Stimulated activated CD8-positive, alpha-beta memory T cell treated with anti-CD3 and anti-CD28 coated beads, Interleukin-7, amount 100 ng/mL, for 1 hour (primary cell): ENCODE results near the gene ZC3H4.
"Not testable (repeated sequence)": the region's sequence is repeated elsewhere in the genome, so short reads cannot be mapped to it uniquely, and the experiment has no call there.

ENCODE experiments used
- DNase-seq, 2 donors: peaks; one replicate each; pipeline ENCODE4 v3.0.0-alpha.2; 2020; ENCODE audit warnings: low read depth in 2 of 2

Gene ZC3H4

DNA sequence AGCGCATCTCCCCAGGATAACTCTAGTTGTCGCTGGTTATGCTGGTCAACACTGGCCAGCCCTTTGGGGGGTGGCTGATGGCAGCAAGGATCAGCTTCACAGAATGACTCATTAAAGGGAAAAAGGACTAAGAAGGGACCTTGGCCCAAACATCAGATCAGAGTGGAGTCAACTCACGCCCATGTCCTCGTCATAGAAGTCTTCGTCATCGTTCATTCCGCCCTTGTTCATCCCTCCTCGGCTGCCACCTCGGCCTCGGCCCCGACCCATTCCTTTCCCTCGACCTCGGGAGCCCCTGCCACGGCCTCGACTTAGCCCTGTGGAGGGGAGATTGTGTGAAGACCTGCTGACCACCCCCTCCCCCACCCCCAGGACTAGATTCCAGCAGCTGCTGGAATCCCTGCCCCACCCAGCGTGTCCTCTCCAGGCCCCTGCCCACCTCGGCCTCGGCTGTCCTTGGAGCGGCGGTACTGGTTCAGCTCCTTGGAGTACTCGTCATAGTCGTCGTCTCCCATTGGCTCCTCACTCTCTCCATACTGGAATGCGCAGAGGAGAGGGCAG is 28.6 kb downstream of the ZC3H4 start:
- no peak for DNase-seq

DNA sequence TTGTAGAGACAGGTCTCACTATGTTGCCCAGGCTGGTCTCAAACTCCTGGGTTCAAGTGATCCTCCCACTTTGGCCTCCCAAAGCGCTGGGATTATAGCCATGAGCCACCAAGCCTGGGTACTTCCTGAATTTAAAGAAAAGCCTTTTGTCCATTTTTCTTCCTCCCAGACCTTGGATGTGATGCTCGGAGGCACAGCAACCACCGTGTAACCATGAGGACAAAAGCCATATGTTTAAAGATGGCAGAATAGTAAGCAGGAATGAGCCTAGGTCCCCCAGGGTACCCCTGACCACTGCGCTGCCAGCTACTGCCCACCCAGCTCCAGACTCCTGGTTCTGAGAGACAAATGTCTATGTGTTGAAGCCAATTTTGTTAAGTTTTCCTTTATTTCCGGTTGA is 31.1 kb downstream of the ZC3H4 start:
- DNase-seq = no peak

DNA sequence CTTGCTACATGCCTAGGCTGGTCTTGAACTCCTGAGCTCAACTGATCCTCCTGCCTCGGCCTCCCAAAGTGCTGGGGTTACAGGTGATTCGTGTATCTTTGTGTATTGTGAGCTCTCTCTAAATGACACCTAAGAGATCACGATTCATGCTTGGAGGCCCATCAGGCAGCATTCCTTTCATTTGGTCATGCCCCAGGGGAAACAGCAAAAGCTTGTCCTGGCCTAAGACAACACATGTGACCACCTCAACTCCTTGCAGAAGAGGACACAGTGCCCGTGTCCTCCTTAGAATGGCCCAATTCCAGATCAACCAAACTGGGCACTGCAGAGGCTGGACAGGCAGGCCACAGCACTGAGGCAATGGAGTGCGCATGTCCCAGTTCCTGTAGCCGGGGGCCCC is 32.5 kb downstream of the ZC3H4 start:
- DNase-seq = no peak

DNA sequence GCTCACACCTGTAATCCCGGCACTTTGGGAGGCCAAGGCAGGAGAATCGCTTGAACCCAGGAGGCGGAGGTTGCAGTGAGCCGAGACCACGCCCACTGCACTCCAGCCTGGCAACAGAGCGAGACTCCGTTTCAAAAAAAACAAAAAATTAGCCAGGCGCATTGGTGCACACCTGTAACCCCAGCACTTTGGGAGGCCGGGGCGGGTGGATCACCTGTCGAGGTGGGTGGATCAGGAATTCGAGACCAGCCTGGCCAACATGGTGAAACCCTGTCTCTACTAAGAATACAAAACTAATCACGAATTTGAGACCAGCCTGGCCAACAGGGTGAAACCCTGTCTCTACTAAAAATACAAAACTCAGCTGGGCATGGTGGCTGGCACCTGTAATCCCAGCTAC is 35.2 kb downstream of the ZC3H4 start:
- not testable (repeated sequence) for DNase-seq

DNA sequence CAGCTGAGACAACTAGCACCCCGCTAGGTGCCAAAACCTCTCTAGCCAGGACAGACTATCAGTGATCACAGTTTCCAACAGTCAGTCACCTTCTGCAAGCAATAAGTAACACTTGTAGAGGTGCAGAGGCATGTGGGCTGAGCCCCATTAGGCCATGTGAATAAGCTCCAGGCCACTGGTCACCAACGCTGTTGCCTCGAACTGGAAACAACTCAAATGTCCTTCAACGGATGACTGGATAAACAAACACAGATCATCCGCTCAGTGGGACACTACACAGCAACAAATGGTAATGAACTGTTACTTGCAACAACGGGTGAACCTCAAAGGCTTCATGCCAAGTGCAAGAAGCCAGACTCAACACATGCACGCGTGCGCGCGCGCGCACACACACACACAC is 37.6 kb downstream of the ZC3H4 start:
- DNase-seq = no peak

DNA sequence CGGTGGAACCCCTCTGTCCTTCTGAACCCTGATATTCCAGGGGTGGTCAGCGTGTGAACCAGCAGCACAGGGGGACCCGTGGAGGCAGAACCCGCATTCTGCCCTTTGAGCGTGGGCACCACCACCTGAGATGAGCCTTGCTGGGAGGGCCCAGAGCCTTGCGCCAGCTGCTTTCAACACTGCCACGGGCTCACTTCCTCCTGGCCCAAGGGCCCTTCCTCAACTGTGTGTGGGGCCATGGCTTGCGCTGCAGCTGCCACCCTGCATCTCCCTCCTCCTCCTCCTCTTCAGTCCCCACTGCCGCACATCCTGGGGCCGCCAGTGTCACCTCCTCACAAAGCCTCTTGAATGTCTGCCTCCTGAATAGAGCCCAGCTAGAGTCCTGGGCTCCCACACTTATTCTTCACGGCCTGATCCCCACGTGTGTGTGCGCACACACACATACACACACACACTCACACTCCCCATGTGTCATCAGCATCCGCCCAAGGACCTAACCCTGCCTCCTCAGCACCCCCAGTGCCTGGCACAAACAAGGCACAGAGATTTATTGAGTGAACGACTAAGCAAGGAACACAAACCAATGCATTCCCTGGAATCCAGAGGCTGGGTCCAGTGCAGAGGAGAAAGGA is 38.3 kb downstream of the ZC3H4 start:
- DNase-seq = no peak

DNA sequence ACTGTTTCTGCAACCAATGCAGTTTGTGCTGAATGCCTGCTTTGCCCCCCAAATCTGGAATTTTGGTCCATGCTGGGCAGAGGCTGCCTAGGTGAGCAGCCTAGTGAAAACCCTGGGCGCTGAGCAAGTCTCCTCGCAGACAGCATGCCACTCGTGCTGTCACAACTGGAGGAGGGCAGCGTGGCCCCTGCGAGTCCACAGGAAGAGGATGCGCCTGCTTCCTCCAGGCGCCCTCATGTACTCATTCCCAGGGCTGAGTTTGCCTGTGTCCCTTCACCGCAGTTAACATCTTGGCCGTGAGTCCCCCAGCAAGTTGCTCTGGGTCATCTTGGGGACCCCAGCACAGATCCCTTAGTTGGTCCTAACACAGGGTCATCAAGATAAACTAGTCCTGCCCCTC is 39.0 kb downstream of the ZC3H4 start:
- DNase-seq = no peak

DNA sequence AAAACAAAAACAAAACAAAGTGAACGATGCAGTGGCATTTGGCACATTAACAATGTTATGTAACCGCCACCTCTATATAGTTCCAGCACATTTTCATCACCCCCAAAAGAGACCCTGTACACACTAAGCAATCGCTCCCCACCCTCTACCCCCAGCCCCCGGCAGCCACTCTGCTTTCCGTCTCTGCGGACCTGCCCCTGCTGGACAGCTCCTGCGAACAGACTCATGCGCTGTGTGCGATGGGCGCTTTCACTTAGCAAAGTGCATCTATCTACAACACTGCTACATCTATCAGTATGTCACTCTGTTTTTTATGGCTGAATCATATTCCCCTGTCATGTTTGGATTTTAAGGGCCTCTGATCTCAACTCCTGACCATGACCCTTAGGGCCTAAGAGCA is 40.0 kb downstream of the ZC3H4 start:
- DNase-seq = no peak

DNA sequence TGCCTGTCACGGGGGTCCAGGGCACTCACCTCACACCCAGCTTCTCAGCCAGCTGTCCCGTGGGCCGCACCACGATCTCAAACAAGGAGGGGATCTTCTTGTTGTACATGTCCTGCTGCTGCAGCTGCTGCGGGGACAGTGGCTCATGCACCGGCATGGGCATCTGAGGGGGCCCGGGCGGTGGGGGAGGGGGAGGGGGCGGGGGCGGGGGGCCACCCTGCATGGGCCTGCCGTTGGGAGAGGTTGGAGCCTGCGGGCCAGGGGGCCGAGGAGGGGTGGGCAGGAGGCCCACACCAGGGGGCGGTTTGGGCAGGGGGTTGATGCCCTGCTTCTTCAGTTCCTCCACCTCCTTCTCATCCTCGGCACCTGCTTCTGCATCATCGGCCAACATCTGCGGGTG is 41.3 kb downstream of the ZC3H4 start:
- DNase-seq = no peak

DNA sequence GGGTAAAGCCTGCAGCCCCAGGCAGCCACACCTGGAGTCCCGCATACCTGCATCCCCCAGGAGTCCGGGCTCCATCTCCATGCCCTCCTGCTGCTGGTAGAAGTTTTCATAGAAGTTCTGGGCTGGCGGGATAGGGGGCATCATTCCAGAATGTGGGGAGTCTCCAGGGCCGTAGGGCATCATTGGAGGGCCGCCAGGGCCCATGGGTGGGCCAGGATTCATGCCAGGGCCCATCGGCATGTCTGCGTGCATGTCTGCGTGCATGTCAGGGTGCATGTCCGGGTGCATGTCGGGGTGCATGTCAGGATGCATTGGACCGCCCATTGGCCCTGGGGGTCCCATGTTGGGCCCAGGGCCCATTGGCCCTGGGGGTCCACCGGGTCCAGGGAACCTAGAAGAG is 41.8 kb downstream of the ZC3H4 start:
- DNase-seq = no peak

DNA sequence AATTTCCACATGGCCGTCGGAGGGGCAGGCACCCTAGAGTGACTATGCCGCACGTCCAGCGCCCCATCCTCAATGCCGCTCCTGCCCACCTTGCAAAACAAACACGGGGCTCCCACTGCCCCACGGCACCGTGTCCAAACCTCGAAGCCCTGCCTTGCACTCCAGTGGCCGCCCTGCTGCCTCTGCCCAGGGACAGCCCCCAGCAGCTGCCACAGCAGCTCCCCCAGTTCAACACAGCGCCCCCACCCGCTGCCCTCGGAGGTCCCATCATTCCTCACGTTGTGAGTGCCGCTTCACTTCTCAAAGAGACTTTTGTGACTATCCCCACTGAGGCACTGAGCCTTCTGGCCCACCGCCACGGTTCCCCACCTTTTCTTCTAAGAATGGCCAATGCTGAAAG is 42.8 kb downstream of the ZC3H4 start:
- no peak for DNase-seq

DNA sequence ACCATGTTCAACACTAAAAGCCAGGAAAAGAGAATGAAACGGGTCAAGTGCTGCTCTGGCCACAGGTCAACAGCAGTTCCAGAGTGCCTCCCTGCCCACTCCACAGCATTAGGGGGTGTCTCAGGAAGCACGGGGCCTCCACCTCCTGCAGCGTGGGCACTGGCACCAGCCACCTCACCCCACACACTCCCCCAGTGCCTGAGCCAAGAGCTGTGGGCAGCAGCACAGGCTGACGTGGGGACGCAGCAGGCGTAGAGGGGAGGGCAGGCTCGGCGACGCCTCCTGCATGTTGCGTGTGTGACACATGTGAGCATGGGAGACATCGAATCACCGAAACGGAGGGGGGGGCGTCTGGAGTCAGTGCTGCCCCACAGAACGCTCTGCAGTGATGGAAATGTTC is 43.8 kb downstream of the ZC3H4 start:
- no peak for DNase-seq

DNA sequence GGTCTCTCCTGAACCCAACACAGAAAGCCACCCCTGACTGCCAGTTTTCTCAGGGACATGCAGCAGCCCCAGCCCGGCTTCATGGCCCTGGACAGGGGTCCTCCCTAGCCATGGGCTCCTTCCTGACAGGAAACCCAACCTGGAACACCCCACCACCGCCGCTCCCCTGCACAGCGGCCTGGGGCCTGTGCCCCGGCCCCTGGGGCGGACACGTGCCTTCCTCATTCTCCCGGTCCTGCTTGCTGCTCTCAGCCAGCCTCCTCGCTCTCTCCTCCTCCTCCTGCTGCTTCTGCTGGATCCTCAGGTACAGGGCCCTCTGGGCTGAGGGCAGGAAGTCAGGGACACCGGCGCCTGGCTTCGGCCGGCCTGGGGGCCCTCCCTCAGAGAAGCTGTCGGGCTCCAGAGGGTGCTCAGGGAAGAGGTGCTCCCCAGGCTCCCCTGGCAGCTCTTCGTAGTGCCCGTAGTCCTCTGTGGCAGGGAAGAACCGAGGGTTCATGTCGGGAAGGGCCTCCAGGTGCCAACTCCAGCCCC is 44.6 kb downstream of the ZC3H4 start:
- no peak for DNase-seq

DNA sequence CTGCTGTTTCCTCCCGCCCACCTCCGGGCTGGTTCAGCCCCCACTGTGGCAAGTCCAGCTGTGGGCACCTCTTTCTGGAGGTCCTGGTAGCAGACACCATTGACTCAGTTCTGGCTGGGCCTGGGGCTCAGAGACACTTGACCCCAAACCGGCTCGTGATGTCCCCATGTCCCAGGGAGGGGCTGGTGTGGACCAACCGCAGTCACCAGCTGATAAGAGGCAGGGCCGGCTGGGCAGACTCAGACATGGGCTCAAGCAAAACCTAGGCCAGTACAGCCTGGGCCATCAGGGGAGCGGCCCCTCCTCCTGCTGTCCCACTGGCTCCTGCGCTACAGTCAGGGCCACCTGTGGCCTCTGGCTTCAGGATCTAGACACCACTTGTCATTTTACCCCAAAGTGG is 45.3 kb downstream of the ZC3H4 start:
- no peak for DNase-seq

DNA sequence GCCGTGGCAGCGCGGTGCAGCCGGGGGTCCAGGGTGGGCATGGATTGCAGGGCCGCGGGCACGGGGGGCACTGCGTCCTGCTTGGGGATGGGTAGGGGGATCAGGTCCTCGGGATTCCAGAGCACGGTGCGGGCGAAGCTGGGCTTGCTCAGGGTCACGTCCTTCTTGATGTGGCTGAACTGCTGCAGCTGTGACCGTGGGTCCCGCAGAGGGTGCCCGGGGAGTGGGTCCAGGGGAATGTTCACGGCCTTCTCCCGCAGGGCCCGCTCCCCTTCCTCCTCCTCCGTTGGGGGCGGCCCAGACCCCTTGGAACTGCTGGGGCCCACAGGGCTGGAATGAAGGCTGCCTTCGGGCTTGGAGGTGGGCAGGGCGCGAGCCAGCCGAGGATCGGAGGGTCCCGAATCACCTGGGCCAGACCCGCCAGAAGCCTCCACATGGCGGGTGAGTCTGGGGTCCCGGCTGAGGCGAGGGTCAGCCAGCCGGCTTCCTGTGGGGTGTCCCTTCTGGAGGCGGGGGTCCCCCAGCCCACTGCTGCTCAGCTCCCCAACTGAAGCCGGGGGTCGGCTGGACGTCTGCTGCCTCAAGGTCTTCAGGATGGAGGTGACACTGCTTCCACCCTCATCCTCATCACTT is 46.2 kb downstream of the ZC3H4 start:
- DNase-seq = no peak

DNA sequence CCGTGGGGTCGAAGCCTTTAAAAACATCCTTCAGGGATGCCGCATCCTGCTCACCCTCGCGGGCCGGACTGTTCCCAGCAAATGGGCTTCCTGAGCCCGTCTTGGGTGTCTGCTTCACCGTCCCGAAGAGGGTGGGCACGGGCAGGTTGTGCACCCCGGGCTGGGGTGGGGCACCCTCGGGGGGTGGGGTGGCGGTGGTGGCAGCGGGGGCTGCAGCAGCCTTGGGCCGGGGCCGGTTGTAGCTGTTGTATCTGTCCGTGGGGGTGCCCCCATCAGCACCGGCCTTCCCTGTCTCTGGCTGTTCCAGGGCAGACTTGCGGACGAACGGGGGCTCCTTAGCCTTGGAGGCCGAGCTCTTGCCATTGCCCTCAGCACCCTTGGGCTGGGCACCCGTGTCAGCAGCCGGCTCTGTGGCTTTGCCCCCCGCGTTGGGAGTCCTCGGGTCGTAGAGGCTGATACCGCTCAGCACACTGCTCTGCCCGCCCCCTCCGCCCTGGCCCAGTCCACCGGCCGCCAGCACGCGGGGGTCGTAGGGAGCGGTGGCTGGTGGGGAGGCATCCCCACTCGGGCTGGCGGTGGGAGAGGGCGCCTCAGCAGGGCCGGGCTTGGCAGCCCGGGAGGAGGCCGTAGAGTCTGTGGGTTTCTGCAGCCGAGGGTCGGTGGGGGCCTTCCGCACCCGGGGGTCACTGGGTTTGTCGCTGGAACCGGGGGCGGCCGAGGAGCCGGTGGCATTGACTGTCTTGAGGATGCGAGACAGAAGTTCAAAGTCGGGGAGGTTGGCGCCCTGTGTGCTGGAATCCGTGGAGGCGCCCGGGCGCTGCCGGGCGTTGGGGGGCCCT is 47.0 kb downstream of the ZC3H4 start:
- DNase-seq = no peak

DNA sequence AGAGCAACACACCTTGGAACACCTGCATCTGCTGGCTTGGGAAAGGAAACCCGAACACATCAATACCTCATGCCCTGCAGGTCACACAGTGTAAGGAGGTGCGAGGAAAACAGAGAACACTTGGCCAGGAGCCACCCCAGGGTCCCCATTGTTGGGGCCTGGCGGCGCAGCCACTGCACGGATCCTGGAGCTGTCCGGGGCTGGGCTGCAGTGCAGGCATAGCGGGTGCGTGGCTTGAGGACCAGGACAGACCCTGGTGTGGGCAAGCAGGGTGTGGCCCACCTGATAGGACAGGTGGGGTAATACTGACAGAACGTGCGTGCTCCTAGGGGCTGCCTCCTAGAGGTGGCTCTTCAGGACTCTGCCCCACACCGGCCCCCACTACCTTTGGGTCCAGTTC is 48.3 kb downstream of the ZC3H4 start:
- no peak for DNase-seq

DNA sequence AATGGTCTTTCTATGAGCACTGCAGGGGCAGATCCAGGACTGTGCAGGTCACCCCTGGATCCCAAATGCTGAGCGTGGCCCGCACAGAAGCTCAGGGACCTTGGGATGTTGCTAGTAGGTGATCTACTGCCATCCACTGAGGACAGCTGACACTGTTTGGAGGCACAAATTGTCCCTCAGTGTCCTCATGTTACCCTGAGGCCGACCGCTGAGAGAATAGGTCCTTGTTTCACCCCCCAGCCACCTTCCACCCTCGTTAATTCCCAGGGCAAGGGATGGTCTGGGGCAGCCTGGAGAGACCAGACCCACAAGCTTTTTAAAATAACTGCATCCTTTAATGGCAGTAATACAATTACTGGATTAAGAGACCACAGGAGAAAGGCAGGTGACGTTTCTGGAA is 49.7 kb downstream of the ZC3H4 start:
- DNase-seq = no peak

DNA sequence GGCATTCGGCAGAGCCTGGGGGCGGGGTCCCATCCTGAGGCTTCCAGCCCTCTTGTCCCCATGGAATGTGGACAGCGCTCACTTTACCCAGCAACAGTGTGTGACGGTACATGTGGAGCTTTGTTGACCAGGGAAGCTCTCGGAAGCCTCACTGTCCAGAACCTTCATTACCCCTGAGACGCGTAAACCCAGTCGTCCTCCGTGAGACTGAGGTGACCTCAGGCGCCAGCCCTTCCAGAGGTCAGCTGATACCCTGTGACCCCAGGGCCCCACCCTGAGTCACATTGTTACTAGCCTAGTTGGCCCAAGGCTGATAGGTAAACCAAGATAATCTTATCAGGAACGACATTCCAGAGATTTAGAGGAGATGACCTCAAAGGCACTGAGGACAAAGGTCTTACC is 55.0 kb downstream of the ZC3H4 start:
- no peak for DNase-seq

DNA sequence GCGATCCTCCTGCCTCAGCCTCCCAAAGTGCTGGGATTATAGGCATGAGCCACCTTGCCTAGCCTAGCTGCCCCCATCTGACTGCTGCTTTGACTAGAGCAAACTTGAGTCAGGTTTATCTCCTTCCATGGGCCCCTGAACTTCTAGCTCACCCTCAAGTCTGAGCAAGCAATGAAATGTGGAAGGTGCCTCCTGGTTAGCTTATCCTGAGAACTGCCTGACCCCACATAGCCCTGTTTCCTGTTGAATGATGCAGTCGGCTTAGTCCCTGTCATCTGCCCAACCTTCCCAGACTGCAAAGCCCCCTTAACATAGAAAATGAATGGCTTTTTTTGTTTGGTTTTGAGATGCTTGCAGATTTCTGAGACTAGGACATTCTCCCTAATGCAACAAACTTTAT is 56.2 kb downstream of the ZC3H4 start:
- DNase-seq = no peak

DNA sequence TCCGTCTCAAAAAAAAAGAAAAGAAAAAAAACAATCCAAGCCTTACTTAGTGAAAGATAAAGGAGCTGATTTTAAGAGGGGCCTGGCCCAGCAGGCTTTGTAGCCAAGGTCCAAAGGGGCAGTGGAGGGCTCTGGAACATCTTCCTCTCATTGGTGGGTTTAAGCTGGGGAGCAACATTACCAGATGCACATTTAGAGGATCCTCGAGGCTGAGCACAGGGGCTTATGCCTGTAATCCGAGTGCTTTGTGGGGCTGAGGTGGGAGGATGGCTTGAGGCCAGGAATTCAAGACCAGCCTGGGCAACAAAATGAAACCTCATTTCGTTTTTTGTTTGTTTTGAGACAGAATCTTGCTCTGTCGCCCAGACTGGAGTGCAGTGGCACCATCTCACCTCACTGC is 57.2 kb downstream of the ZC3H4 start:
- DNase-seq = no peak

DNA sequence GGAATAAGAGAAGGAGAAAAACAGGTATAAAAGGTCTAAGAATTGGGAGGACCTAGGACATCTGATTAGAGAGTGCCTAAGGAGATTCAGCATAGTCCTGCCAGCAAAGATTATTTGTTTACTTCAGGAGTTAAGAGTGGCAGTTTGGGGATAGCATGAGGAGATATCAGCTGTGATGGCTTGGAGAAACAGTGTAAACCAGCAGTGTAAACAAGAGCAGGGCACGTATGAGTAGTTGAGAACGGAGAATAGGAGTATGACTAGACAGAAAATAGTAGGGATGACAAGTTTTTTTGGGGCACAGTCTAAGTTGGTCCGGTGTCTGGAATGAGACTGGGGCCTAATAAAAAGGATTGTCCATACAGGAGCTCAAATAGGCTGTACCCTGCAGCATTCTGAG is 63.0 kb downstream of the ZC3H4 start:
- not testable (repeated sequence) for DNase-seq

DNA sequence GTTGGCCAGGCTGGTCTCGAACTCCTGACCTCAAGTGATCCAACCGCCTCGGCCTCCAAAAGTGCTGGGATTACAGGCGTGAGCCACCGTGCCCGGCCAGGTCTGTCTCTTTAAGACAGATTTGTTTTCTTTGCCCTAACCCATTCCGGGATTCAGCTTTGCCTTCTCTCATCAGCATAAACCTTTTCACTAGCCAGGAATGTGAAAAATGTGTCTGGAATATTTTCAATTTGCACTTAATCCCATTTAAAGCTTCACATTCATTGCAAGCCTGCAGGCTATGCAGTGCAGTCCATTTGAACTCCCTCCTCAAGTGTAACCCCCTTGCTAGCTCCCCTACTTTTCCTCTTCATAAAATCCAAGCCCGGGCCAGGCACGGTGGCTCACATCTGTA is 64.3 kb downstream of the ZC3H4 start:
- DNase-seq = no peak
